ENCODE results near the gene FAM120A.
A peak's percentile ranks its signal among the peaks of the same experiment; 100 is the strongest.

The FAM120A gene

GRCh38 chr9:93580654-93581380 lies 129.3 kb downstream of the FAM120A start:
- peak; percentile 9 to 15 for DNase-seq

GRCh38 chr9:93582115-93582514 lies 130.6 kb downstream of the FAM120A start:
- peak in 1 of 2 experiments; percentile 6 for DNase-seq

- no peak for DNase-seq
Measured at GRCh38 chr9:93582550-93582949, 131.1 kb downstream of the FAM120A start.

GRCh38 chr9:93585259-93585658 lies 133.8 kb downstream of the FAM120A start:
- no peak for DNase-seq

GRCh38 chr9:93585695-93586094 lies 134.2 kb downstream of the FAM120A start:
- no peak for DNase-seq

GRCh38 chr9:93586290-93587057 lies 135.0 kb downstream of the FAM120A start:
- DNase-seq, result no peak

GRCh38 chr9:93587284-93587650 lies 135.8 kb downstream of the FAM120A start:
- DNase-seq, result no peak

- no peak for DNase-seq
Measured at GRCh38 chr9:93587651-93588347, 136.3 kb downstream of the FAM120A start.

- no peak for DNase-seq
Measured at GRCh38 chr9:93588641-93589609, 137.4 kb downstream of the FAM120A start.

GRCh38 chr9:93589688-93590087 lies 138.2 kb downstream of the FAM120A start:
- no peak for DNase-seq

GRCh38 chr9:93590609-93591234 lies 139.2 kb downstream of the FAM120A start:
- DNase-seq, result no peak

GRCh38 chr9:93591301-93592007 lies 140.0 kb downstream of the FAM120A start:
- DNase-seq, result no peak

- DNase-seq, result no peak
Measured at GRCh38 chr9:93592008-93592642, 140.6 kb downstream of the FAM120A start.

GRCh38 chr9:93592643-93593021 lies 141.1 kb downstream of the FAM120A start:
- no peak for DNase-seq

- no peak for DNase-seq
Measured at GRCh38 chr9:93593144-93593658, 141.7 kb downstream of the FAM120A start.

- DNase-seq, result no peak
Measured at GRCh38 chr9:93594041-93594756, 142.7 kb downstream of the FAM120A start.

- peak in 1 of 2 experiments; percentile 9 for DNase-seq
Measured at GRCh38 chr9:93595461-93595860, 144.0 kb downstream of the FAM120A start.

- DNase-seq, result no peak
Measured at GRCh38 chr9:93595861-93596365, 144.4 kb downstream of the FAM120A start.

- DNase-seq, result peak in 1 of 2 experiments; percentile 10
Measured at GRCh38 chr9:93596399-93596798, 144.9 kb downstream of the FAM120A start.
